NCI-H1417 (cell line): ENCODE data around the gene AMBP.
"Not testable (repeated sequence)": the region's sequence is repeated elsewhere in the genome, so short reads cannot be mapped to it uniquely, and the experiment has no call there.

Experiments used
- DNase-seq, 3 experiments: peaks; one replicate each; lab custom pipeline; 2025; lab: John Stamatoyannopoulos, UW

The AMBP gene

GRCh38 chr9:114091711-114092110, 13.6 kb upstream of the AMBP start:
- DNase-seq, result no peak

DNA sequence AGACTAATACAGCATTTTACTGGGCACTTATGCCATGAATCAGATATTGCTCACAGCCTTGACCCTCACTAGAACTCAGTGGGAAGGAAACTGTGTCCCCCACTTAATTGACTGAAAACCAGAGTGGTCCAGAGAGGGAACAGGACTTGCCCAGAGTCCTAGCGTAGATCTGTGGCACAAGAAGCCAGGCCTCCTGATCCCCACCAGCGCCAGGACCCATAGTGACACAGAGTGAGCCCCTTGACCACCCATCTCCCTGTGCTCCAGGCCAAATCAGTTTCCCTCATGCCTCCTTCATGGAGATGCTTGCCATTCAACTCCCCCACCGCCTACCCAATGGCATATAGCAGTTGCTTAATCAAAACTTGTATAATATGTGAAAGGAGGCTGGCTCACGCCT, 12.7 kb upstream of the AMBP start:
- no peak for DNase-seq

DNA sequence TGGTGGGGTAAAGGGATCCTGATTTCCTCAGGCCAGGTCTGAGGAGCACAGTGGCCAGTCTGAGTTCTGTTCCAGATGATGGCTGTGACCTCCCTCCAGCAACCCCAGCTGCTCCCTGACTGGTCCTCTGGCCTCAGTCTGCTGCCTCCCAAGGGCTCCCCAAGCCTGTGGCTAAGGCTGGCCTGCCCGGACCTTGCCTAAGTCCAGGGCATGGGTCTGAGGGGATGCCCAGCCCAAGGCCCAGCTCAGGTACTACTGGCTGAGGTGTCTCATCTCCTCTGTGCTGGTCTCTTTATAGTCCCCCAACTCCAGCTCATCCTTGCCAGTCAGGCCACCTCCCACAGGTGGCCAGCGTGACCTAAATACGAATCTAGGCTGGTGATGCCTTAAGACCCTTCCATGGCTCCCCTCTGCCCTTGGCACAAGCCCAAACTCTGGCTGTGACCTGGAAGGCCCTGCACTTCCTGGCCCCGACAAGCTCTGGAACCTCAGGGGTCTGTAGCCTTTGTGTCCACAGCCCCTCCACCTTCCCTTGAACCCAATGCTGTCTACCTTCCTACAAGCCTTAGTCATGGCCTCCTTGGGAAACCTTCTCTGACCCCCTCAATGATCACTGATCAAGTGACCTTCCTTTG, 11.2 kb upstream of the AMBP start:
- DNase-seq, result no peak

- DNase-seq, result no peak
These were observed 10.6 kb upstream of the AMBP start for GRCh38 chr9:114088571-114089170.

DNA sequence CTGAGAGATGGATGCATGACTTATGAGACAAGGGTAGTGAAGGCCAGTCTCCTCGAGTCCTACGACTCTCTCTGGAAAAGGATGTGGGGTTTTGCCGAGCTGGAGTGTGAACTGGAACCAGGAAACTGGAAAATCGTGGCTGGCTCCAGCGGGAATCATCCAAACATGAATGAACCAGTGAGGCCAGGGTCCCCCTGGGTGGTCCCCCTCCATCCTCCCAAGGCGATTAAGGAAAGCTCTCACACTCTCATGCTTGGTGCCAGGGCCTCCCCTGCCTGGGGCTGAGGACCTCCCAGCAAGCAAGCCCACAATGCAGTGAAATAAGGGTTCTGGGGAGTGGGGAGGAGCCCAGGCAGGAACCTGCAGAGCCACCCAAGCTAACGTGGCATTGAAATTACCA, 9.6 kb upstream of the AMBP start:
- DNase-seq, result no peak

- no peak for DNase-seq
These were observed 8.5 kb upstream of the AMBP start for GRCh38 chr9:114086607-114087006.

DNA sequence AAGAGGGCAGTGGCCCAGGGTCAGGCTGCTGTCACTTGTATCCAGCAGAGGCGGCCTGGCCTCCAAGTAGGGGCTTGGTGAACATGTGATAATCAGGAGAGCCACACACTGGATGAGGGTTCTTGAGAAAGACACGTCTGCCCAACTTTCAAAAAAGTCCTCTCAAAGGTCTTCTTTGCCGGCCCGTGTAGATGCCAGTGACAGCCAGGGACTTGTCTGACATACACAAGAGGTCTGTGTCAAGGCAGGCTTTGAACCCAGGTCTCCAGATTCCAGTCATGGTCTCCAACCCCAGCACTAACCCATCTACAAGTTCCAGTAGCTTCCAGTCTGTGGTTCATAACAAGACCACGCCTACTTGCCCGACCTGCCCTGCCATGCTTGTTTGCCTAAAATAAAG, 7.9 kb upstream of the AMBP start:
- no peak for DNase-seq

DNA sequence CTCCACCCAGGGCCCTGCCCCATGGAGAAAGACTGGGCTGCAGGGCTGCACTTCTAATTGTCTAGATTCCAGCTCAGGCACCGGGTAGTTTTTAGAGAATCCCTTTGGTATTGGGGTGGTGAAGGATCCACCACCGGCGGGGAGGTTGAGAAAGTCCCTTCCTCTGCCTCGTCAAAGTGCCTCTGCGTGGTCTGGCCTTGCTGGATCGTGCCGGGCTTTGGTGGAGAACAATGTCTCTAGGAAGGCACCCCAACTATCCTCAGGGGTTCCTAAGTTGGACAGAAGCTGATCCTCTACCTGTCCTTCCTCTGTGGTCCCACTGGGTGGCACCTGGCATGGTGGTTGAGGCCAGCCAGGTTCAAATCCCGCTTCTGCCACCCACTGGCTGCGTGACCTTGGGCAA, 7.3 kb upstream of the AMBP start:
- DNase-seq, result no peak

- no peak for DNase-seq
These were observed 6.4 kb upstream of the AMBP start for GRCh38 chr9:114084282-114085073.

- no peak for DNase-seq
These were observed 5.6 kb upstream of the AMBP start for GRCh38 chr9:114083666-114084065.

- DNase-seq, result not testable (repeated sequence)
These were observed 4.8 kb upstream of the AMBP start for GRCh38 chr9:114082763-114083412.

DNA sequence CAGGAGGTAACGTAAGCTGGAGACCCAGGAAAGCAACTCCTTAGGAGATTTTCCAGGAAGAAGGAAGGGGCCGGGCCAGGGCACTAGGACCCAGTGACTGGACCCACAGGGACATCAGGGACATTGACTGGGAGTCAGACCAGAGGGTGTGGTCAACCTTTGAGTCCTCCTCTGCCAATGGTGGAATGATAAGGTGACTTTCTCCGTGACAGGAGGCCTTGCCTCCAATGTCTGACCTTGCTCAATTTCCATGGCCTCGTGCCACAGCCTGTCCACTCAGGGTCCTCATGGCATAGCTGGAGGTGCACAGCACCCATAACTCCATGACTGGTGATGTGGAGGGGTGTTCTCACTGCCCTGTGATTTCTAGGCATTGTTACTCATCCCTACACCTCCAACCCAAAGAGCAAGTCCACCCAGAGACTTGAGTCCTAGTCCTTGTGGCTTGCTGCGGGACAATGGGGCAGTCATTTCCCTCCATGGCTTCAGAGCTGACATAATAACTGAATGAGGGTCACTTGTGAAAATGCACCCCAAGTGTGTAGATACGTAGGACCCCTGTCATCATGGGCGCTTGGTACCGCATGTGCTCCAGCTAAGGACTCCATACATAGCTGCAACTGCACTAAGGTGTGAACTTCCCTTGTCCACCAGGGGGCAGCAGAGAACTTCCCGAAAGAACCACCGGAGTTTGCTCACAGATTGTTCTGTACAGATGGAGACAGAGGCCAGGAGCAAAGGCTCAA, 4.1 kb upstream of the AMBP start:
- peak; percentile 65 to 95 (median 81) for DNase-seq

DNA sequence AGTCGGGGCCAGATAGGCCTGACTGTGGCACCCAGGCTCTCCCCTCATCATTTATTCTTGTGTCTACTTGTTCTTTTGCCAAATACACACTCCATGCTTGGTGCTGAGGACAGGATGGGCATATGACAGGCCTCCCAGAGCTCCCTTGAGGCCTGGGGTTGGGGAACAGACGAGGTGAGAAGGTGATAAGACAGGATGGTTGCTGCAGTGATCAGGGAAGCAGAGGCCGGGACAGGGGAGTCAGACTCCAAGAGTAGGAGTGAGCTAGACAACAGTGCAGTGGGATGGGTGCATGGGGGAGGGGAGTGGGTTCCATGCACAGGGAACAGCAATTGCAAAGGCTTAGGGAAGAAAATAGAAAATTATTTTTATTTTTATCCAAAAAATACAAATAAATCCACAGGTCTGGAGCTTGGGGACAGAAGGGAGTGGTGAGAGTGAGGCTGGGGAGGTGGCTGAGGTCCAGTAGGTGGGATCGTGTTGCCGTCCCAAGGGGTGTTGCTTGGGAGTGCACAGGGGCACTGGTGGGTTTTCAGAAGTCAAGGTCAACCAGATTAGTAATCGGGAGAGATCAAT, 3.4 kb upstream of the AMBP start:
- DNase-seq, result no peak

- no peak for DNase-seq
These were observed 2.8 kb upstream of the AMBP start for GRCh38 chr9:114080773-114081440.

DNA sequence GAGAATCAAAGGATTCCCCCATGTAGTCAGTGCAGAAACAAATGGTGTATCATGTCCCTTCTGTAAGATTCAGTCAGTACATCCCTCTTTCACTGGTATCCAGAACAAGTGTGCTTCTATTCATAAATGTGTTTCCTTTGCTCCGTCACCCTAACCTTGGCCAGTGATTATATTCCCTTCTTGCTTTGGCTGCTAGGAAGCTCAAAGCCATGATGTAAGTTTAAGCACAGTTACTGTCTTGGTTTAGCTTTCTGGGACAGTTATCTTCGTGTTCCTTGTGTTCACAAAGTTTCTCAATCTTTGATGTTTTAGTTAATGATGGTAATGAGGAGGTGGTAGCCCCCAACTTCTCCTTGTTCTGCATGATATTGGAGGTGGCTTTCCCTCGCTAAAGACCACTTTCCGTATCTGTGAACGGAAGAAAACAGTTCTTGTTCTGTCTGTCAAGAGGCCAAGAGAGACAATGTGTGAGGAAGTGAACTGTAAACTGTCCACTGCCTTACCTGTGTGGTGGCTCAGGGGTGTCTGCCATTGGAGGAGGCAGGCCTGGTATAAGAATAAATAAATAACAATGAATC, 2.2 kb upstream of the AMBP start:
- no peak for DNase-seq

DNA sequence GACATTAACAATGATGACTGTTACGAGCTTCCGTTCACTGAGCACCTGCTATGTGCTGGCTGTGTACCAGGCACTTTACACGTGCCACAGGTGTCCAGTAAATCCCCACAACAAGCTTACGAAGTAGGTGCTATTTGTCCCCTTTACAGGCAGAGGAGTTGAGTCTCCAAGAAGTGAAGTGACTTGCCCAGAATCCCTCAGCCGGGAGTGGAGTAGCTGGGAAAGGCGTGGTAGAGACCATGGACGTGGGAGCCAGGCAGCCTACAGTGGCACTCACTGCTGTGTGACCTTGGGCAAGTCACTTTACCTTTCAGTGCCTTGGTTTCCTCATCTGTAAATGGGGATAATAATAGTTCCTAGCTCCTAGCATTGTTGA, 669 bp upstream of the AMBP start:
- DNase-seq, result no peak

DNA sequence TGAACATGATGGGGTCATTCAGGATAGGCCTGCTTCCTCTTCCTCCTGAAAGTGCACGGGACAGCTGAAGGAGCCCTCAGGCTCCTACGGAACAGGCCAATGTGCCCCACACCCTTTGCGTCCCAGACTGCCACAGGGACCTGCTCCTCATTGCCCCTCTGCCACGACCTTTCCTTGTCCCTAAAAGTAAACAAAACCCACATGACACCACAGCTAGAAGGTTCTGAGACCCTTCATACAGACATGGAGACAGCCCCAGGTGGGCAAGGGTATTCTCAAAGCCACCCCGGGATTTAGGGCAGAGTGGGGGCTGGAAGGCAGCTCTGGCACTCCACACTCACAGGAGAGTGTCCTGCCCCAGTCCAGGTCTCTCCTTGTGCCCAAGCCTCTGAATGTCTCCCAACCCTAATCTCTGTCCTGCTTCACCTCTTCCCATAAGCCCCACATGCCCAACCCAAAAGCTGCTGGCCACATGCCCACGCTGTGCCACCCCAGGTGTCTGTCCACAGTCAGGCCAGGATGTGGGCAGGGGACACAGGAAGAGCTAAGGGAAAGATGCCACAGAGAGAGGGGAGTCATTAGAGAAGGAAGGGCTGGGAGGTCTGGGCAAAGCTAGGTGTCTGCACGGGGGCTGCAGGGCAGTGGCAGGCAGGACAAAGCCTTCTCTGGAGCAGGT, 800 bp downstream of the AMBP start:
- DNase-seq, result no peak

DNA sequence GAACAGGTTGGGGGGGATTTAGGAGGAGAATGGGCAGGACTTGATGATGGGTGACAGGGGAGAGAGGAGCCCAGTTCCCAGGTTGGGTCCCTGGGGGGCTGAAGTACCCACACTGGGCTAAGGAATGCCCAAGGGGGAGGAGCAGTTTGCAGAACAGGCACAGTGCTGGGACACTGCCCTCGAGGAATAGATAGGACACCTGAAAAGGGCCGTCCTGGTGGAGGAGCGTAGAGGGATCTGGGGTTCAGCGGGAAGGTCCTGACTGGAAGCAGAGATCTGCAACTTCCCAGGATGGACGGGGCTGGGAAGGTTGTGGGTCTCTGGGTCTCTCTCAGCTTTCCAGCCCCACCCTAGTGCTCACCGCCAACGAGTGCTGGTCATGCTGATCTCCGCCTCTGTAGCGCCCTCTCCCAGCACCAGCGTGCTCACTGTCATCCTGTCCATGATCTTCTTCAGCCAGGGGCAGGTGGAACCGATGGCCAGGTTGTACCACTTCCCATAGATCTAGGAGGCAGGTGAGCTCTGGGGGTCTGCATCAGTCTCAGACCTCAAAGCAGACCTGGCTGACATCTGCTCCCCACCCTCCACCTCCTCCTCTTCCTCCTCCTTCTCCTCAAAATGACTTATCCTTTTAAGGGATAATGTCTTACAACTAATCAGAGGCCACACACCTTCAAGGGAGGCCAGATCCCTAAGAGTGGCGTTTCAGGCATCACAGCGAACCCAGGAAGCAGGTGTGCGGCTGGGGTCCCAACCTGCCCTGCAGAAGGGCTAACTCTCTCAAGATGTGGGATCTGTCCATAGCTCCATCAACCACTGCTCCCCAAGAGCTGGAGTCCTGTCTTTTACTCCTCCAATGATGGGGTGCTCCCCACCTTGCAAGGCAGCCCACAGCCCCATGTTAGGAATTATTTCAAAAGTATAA, 1.6 kb downstream of the AMBP start:
- no peak for DNase-seq

DNA sequence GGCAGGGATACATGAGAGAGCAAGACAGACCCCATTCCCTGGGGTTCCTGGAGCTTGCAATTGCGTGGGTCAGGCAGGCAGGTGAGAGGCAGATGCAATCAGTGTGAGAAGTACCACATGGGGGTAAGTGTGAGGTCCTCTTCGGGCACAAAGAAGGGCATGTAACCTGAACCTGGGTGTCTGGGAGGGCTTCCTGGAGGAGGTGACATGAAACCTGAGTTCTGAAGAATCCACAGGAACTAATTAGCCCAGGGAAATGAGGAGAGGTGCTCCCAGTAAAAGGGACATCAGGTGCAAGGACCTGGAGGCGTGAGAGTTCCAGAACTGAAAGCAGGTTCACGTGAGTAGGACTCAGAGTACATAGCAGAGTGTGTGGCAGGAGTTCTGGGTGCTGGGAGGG, 2.5 kb downstream of the AMBP start:
- no peak for DNase-seq
